HG02981 (cell line): ENCODE results near the gene GPR42.
"Not testable (repeated sequence)": the region's sequence is repeated elsewhere in the genome, so short reads cannot be mapped to it uniquely, and the experiment has no call there.

Experiments used
- ATAC-seq: cut with Tn5 transposase; IDR thresholded peaks from one replicate; pipeline ENCODE4 v1.9.1; 2021; ENCODE audit warnings: mild to moderate bottlenecking, moderate library complexity; ENCODE audit not compliant: unreplicated experiment

The GPR42 gene

GRCh38 chr19:35362261-35363000 is 8.4 kb upstream of the GPR42 start:
- ATAC-seq = no peak

GRCh38 chr19:35363001-35363590 is 7.8 kb upstream of the GPR42 start:
- ATAC-seq = no peak

- ATAC-seq = no peak
Measured at GRCh38 chr19:35363711-35364425, 7.0 kb upstream of the GPR42 start.

- ATAC-seq = no peak
Measured at GRCh38 chr19:35365303-35365702, 5.6 kb upstream of the GPR42 start.

- ATAC-seq = no peak
Measured at GRCh38 chr19:35368378-35368777, 2.5 kb upstream of the GPR42 start.

- no peak for ATAC-seq
Measured at GRCh38 chr19:35369522-35369921, 1.3 kb upstream of the GPR42 start.

GRCh38 chr19:35373492-35373891 is 2.6 kb downstream of the GPR42 start:
- ATAC-seq = no peak

- ATAC-seq = not testable (repeated sequence)
Measured at GRCh38 chr19:35374031-35374430, 3.2 kb downstream of the GPR42 start.

GRCh38 chr19:35375505-35376307 is 4.8 kb downstream of the GPR42 start:
- ATAC-seq = no peak

GRCh38 chr19:35377656-35378055 is 6.8 kb downstream of the GPR42 start:
- ATAC-seq = no peak

- ATAC-seq = no peak
Measured at GRCh38 chr19:35378356-35378755, 7.5 kb downstream of the GPR42 start.

GRCh38 chr19:35379545-35379944 is 8.7 kb downstream of the GPR42 start:
- ATAC-seq = not testable (repeated sequence)

- ATAC-seq = no peak
Measured at GRCh38 chr19:35379992-35380391, 9.1 kb downstream of the GPR42 start.

- no peak for ATAC-seq
Measured at GRCh38 chr19:35380450-35381124, 9.7 kb downstream of the GPR42 start.

GRCh38 chr19:35381318-35381717 is 10.4 kb downstream of the GPR42 start:
- no peak for ATAC-seq

GRCh38 chr19:35381926-35382325 is 11.1 kb downstream of the GPR42 start:
- no peak for ATAC-seq

- no peak for ATAC-seq
Measured at GRCh38 chr19:35383536-35383935, 12.7 kb downstream of the GPR42 start.

GRCh38 chr19:35388277-35389054 is 17.6 kb downstream of the GPR42 start:
- ATAC-seq = no peak

- no peak for ATAC-seq
Measured at GRCh38 chr19:35389192-35389861, 18.5 kb downstream of the GPR42 start.
